NCI-H748 (cell line): ENCODE data around the gene TENT5C.

ENCODE experiments used
- DNase-seq: peaks from one replicate; lab custom pipeline; 2025; ENCODE audit not compliant: unreplicated experiment; lab: John Stamatoyannopoulos, UW

The TENT5C gene

GRCh38 chr1:117632269-117633067 lies 26.6 kb downstream of the TENT5C start:
- DNase-seq = peak; percentile 30

DNA sequence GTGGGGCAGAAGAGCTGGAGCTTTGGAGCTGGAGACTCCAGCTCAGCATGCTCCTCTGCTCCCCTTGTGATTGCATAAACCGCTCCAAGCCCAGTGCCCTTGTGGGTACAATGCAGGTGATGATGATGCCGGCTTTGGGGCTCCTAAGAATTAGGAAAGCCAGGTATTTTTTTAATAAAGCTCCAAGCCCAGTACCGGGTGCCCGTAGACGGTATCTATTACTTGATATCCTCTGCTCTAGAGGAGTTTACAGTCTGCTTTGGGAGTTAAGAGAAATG lies 27.2 kb downstream of the TENT5C start:
- no peak for DNase-seq

- DNase-seq = no peak
Measured at GRCh38 chr1:117633423-117633822, 27.6 kb downstream of the TENT5C start.

DNA sequence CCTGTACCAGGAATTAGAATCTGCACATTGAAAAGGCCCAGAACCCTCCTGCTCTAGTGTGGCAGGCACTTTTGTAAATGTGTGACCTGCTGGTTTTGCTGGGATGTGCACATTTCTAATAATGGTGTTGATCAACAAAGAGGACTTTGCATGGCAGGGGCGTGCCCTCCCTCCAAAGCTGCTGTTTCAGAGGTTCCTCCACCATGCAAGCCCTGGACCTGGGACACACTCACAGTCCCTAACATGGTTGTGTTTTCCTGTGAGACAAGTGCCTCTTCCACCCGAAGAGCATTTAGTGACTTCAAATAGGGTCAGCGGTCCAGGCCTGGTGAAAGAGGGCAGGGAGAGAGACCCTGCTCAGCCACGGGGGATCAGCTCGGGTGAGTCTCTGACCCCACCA lies 28.1 kb downstream of the TENT5C start:
- no peak for DNase-seq

GRCh38 chr1:117634631-117635030 lies 28.8 kb downstream of the TENT5C start:
- DNase-seq = no peak

- DNase-seq = no peak
Measured at GRCh38 chr1:117635805-117636204, 30.0 kb downstream of the TENT5C start.

DNA sequence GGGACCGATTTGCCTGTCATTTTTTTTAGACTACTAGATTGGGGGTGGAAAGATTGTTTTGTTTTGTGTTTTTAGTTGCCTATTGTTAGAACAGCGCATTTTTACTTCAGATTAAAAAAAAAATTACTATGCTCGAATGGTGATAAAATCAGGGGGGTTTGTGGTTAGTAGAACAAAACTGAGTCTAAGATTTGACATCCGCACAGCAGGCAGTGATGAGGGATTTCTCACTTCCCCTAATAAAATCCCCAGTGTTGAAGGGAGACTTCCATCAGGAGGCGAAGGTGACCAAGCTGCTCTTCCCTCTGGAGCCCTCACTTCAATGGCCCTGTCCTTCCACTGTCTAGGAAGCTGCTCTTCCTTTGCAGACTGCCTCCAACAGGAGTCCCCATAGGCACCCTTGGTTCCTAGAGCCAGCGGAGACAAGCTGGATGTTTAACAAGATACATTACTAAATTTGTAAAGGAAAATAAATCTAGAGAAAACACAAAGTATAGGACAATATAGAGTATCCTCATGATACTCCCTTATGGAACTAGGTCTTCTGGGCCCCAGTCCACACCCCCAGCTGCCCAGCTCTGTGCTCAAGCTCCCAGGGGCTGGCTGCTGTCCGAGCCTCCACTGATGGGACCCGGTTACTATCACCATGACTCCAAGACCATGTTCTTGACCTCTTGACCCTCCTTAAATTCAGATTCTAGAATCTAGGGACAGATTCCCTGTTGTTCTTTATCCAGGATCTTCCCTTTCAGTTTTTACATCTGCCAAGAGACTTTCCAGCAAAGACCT lies 31.0 kb downstream of the TENT5C start:
- no peak for DNase-seq

DNA sequence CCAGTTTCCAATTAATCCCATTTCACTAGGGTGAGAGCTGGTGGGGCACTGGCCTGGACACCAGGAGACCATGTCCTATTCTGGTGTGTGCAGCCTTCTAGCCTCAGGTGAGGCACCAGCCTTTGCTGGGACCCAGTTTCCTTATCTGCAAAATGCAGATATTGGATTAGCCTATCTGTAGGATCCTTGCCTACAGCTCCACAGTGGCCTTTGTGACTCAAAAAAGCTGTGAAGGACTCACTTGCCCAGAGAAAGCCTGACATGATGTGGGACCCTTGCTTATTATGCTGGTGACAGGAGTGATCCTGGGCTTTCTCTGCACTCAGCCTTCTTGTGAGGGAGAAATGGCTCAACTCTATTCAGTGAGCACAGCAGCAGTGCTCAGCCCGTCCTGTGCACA lies 32.3 kb downstream of the TENT5C start:
- DNase-seq = no peak

- DNase-seq = peak; percentile 86
Measured at GRCh38 chr1:117638759-117639158, 32.9 kb downstream of the TENT5C start.

DNA sequence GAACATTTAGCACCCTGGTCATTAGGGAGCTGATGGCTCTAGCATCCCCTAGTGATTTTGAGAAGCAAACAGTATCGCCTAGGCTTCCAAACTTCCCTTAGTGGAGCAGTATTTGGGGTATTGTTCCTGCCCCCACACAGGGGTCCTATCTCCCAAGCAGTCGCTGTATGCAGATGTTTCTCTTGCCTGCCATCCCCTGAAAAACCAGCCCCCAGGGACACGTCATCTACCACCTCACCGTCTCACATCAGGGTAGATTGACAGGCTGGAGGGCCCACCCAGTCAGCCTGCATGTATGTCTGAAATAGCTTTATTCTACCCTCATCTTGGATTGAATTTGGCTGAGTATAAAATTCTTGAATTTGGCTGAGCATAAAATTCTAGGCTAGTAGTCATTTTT lies 33.9 kb downstream of the TENT5C start:
- no peak for DNase-seq

DNA sequence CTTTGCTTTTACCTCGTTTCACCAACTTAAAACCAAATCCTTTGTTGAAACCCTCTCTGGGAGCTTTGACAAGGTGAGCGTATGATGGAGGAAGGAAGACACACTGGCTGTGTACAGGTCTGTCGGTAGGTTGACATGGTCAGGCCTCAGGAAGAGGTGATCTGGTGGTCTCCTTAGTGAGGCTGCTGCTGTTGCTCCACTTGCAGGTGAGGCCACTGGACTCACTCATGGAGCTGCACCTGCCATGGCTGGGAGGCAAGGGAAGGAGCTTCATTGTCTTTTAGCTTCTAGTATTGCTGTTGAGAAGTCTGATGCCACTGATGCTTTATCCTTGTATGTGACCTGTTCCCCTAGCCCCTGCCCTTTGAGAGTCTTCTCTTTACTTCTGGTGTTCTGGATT lies 35.7 kb downstream of the TENT5C start:
- DNase-seq = no peak

GRCh38 chr1:117642963-117643362 lies 37.1 kb downstream of the TENT5C start:
- DNase-seq = no peak

GRCh38 chr1:117643601-117644000 lies 37.8 kb downstream of the TENT5C start:
- DNase-seq = no peak

GRCh38 chr1:117644696-117645311 lies 39.0 kb downstream of the TENT5C start:
- no peak for DNase-seq

GRCh38 chr1:117645343-117645742 lies 39.5 kb downstream of the TENT5C start:
- DNase-seq = no peak

- no peak for DNase-seq
Measured at GRCh38 chr1:117646007-117646811, 40.4 kb downstream of the TENT5C start.

DNA sequence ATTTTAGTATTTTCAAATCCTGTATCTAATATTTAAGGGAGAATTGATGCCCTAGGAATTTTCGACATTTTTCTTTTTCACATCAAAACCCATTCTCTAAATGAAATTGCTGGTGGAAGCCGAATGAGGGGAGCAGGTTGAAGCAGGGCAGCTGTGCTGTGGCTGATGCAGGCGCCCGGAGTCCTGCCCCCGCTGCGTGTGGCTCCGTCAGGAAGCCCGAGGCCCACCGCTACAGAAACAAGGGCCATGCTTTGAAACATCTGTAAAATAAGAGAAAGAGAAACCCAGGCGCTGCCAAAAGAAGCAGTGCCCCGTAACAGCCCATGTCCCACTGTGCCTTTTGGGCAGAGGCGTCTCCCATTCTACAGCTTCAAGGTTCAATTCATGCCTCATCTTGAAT lies 41.1 kb downstream of the TENT5C start:
- DNase-seq = no peak

DNA sequence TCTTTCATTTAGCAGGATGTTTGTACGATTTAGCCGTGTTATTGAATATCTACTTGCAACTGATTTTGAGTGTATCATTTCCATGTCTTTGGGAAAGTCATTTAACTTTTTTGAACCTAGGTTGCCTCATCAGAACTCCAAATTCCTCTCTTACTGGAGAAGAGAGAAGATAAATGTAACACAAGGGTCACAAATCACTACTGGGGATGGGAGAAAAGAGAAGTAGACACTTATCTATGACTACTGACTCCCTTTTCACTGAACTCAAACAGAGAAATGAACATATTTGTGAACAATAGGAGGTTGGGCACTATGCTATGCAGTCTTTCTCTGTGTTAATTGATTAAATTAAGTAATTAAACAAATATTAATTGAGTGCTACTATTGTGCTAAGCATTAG lies 42.2 kb downstream of the TENT5C start:
- no peak for DNase-seq

- DNase-seq = no peak
Measured at GRCh38 chr1:117650840-117651568, 45.2 kb downstream of the TENT5C start.

DNA sequence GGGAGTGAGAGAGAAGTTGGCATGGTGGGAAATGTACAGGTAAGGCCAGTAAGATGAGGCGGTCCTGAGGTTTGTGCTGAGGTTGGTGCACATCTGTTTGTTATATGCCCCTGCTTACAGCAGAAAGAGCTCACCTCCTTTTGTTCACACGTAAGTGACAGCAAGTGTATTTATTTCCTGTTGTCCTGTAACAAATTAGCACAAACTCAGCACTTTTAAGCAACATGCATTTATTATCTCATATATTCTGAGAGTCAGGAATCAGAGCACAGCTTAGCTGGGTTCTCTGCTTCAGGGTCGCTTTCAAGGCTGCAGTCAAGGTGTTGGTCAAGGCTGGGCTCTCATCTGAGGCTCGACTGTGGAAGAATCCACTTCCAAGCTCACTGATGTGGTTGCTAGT lies 45.8 kb downstream of the TENT5C start:
- no peak for DNase-seq

GRCh38 chr1:117652421-117652820 lies 46.6 kb downstream of the TENT5C start:
- DNase-seq = no peak
